Fibroblast of lung (primary cell): ENCODE data around the gene COL25A1.

Experiments used
- CTCF ChIP-seq, 2 donors: IDR thresholded peaks in 1 of 2; conservative IDR thresholded peaks in 1 of 2; 1 replicate in 1 of 2; 2 replicates in 1 of 2; pipeline ENCODE4 v1.5.1; 2011 to 2012; ENCODE audit warnings: low read length in 2 of 2, control low read depth in 1 of 2, inconsistent platforms in 1 of 2, low read depth in 1 of 2, mild to moderate bottlenecking in 1 of 2
- EZH2 ChIP-seq: IDR thresholded peaks from 2 replicates; pipeline ENCODE4 v1.5.1; 2012; ENCODE audit warnings: low read length, control low read depth, mild to moderate bottlenecking; ENCODE audit errors: missing control alignments

- TF ChIP-seq CTCF (conservative IDR thresholded peaks at IDR 0.05 in 1 of 2, IDR thresholded peaks at IDR 0.05 in 1 of 2; ENCODE audit: low read depth in 1 of 2, low read length in 2 of 2) = no peak
- no peak for TF ChIP-seq EZH2
Observed at GRCh38 chr4:109321232-109321631, 18.8 kb upstream of the COL25A1 start.
